K562 (cell line): ENCODE data around the gene ZNF213. TPM values are rescaled to one million over a fixed set of nuclear protein-coding genes. Genes with fewer than 3 reads are reported as not detected.

Source experiments
- CBFA2T2 ChIP-seq: fragments of 450-650 bp; conservative IDR thresholded peaks from 2 replicates; pipeline ENCODE4 v1.6.1; 2017; ENCODE audit warnings: mild to moderate bottlenecking
- CC2D1A ChIP-seq: fragments of 450-650 bp; IDR thresholded peaks from 2 replicates; pipeline ENCODE4 v1.6.1; 2017; ENCODE audit warnings: mild to moderate bottlenecking
- HNRNPK ChIP-seq: fragments of 200-400 bp; formaldehyde crosslinking; IDR thresholded peaks from one replicate; pipeline ENCODE4 v1.6.1; 2018; ENCODE audit warnings: mild to moderate bottlenecking, low read depth, low read length; ENCODE audit not compliant: poor library complexity, severe bottlenecking
- JUNB ChIP-seq: fragments of 450-650 bp; formaldehyde crosslinking; conservative IDR thresholded peaks from 2 replicates; pipeline ENCODE4 v1.4.0; 2020; ENCODE audit warnings: mild to moderate bottlenecking
- NFYB ChIP-seq: IDR thresholded peaks from 2 replicates; pipeline ENCODE4 v1.6.1; 2011; ENCODE audit warnings: mild to moderate bottlenecking, moderate library complexity; ENCODE audit not compliant: insufficient read length; ENCODE audit errors: extremely low read depth
- RAD51 ChIP-seq: fragments of 450-650 bp; IDR thresholded peaks from 2 replicates; pipeline ENCODE4 v1.7.1; 2016; ENCODE audit warnings: low read depth, mild to moderate bottlenecking, borderline replicate concordance
- U2AF1 ChIP-seq: fragments of 200-400 bp; formaldehyde crosslinking; optimal IDR thresholded peaks from 2 replicates; pipeline ENCODE3; 2017; ENCODE audit warnings: mild to moderate bottlenecking, low read depth, low read length, moderate library complexity
- ZC3H8 ChIP-seq: fragments of 450-650 bp; IDR thresholded peaks from 2 replicates; pipeline ENCODE4 v1.6.1; 2017
- ZNF12 ChIP-seq: sonication (generic); formaldehyde crosslinking; IDR thresholded peaks from 2 replicates; pipeline ENCODE4 v1.4.0; 2020; ENCODE audit warnings: mild to moderate bottlenecking, missing genetic modification reagents
- polyA plus RNA-seq, 8 experiments: library from polyadenylated mRNA; depleted of rRNA in 4 of 8; stranded (reverse) in 5 of 8; unstranded in 3 of 8; fragments of >200 nt; fragmentation: Nextera tagmentation in 2 of 8; fragmentation: Illumina TruSeq in 1 of 8; extraction: Ambion mirVana in 2 of 8; extraction: Trizol in 1 of 8; gene quantifications; 2 replicates each; pipeline versions ENCODE4 v1.2.1 to v1.2.3, GENCODE V29; 2011 to 2014; ENCODE audit warnings: inconsistent platforms in 1 of 8, missing spikeins in 1 of 8
- total RNA-seq, 7 experiments: library from RNA; depleted of rRNA in 6 of 7; stranded (reverse); fragments of >200 nt in 6 of 7; fragmentation: Illumina TruSeq in 2 of 7; extraction: Trizol in 2 of 7; gene quantifications; 2 replicates each; pipeline versions ENCODE4 v1.2.1 to v1.2.3, GENCODE V29; 2011 to 2021; ENCODE audit warnings: low replicate concordance in 1 of 7
- TF ChIP-seq, protein P1 (sequence below), 3 experiments: fragments of 200-800 bp in 1 of 3; sonication (Bioruptor generic) in 1 of 3; sonication (generic) in 1 of 3; formaldehyde crosslinking in 1 of 3; IDR thresholded peaks; 2 replicates each; pipeline versions ENCODE4 v1.6.1 to v1.8.0; 2016 to 2022; ENCODE audit warnings: mild to moderate bottlenecking in 2 of 3, missing compliant biosample characterization in 2 of 3, missing genetic modification characterization in 2 of 3, missing genetic modification reagents in 1 of 3
- TF ChIP-seq, protein P2 (sequence below), 2 experiments: IDR thresholded peaks in 1 of 2; conservative IDR thresholded peaks in 1 of 2; 2 replicates each; pipeline ENCODE4 v1.6.1; 2016; ENCODE audit warnings: low read depth in 2 of 2, mild to moderate bottlenecking in 1 of 2, missing compliant biosample characterization in 1 of 2, missing genetic modification characterization in 1 of 2, moderate library complexity in 1 of 2
- TF ChIP-seq, protein P3 (sequence below): sonication (generic); formaldehyde crosslinking; IDR thresholded peaks from 2 replicates; pipeline ENCODE4 v1.8.0; 2022; ENCODE audit warnings: missing genetic modification reagents, mild to moderate bottlenecking, borderline replicate concordance
- TF ChIP-seq, protein P4 (sequence below): conservative IDR thresholded peaks from 2 replicates; pipeline ENCODE4 v1.6.1; 2011; ENCODE audit warnings: low read depth, mild to moderate bottlenecking, low read length; ENCODE audit not compliant: control insufficient read depth
- TF ChIP-seq, protein P5 (sequence below): fragments of 450-650 bp; IDR thresholded peaks from 2 replicates; pipeline ENCODE4 v1.6.1; 2016; ENCODE audit warnings: borderline replicate concordance
- TF ChIP-seq, protein P6 (sequence below): fragments of 250-450 bp; sonication (Bioruptor Pico); IDR thresholded peaks from 2 replicates; pipeline ENCODE4 v1.9.0; 2021; ENCODE audit warnings: mild to moderate bottlenecking, inconsistent platforms

ZNF213 gene
- total and polyA plus RNA-seq, 9 of the 15 experiments (the other 6 are each of a cell fraction or from before 2014, with no cell fraction given) = 0.49 to 10.0 (median 1.8) TPM

DNA sequence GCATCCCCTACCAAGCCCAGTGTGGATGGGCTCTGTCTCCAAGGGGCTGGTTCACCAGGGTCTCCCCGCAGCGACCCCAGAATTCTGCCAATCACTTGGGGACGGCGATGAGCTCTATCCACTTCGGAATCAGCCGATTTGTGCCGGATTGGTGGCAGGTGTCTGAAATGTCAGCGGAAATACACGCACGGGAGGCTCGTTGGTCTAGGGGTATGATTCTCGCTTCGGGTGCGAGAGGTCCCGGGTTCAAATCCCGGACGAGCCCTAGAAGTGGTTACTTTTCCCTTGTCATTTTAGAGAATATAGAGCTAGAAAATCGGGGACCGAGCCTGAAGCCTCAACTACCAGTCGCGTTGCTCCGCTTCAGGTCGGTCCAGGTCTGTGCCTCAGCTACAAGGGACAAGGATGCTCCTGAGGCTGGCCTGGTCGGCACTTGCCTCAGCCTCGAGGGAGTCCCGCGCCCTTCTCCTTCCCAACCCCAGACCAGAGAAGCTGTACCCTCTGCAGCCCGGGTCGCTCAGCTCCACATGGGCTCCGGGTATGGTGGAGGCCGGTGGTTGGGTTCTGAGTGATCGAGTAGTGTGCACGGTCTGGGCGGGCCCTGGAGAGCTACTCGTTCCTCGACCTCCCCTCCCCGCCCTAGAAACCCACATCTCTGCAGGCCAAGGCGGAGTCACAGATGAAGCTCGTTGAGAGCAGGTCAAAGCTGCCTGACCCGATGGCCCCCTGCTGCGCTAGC lies 37.2 kb downstream of the ZNF213 start (continued):
- TF ChIP-seq, protein P1, sequence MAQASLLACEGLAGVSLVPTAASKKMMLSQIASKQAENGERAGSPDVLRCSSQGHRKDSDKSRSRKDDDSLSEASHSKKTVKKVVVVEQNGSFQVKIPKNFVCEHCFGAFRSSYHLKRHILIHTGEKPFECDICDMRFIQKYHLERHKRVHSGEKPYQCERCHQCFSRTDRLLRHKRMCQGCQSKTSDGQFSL (CRISPR knock-in tag; IDR thresholded peaks at IDR 0.05) = no peak
- TF ChIP-seq, protein P1 (tag; IDR thresholded peaks at IDR 0.05) = no peak
- no peak for TF ChIP-seq U2AF1
- TF ChIP-seq, protein P2, sequence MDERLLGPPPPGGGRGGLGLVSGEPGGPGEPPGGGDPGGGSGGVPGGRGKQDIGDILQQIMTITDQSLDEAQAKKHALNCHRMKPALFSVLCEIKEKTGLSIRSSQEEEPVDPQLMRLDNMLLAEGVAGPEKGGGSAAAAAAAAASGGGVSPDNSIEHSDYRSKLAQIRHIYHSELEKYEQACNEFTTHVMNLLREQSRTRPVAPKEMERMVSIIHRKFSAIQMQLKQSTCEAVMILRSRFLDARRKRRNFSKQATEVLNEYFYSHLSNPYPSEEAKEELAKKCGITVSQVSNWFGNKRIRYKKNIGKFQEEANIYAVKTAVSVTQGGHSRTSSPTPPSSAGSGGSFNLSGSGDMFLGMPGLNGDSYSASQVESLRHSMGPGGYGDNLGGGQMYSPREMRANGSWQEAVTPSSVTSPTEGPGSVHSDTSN (CRISPR knock-in tag; IDR thresholded peaks at IDR 0.05; ENCODE audit: low read depth) = no peak
- TF ChIP-seq, protein P2 (tag; conservative IDR thresholded peaks at IDR 0.05; ENCODE audit: low read depth) = no peak
- no peak for TF ChIP-seq CBFA2T2
- 0 out of 2 replicates have a peak, but pooled peaks have one; percentile 62 for TF ChIP-seq CC2D1A
- TF ChIP-seq, protein P3, sequence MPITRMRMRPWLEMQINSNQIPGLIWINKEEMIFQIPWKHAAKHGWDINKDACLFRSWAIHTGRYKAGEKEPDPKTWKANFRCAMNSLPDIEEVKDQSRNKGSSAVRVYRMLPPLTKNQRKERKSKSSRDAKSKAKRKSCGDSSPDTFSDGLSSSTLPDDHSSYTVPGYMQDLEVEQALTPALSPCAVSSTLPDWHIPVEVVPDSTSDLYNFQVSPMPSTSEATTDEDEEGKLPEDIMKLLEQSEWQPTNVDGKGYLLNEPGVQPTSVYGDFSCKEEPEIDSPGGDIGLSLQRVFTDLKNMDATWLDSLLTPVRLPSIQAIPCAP (CRISPR knock-in tag) = no peak
- TF ChIP-seq HNRNPK = no peak
- no peak for TF ChIP-seq NFYB
- TF ChIP-seq, protein P4, sequence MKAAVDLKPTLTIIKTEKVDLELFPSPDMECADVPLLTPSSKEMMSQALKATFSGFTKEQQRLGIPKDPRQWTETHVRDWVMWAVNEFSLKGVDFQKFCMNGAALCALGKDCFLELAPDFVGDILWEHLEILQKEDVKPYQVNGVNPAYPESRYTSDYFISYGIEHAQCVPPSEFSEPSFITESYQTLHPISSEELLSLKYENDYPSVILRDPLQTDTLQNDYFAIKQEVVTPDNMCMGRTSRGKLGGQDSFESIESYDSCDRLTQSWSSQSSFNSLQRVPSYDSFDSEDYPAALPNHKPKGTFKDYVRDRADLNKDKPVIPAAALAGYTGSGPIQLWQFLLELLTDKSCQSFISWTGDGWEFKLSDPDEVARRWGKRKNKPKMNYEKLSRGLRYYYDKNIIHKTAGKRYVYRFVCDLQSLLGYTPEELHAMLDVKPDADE = 0 out of 2 replicates have a peak, but pooled peaks have one; percentile 27
- no peak for TF ChIP-seq RAD51
- TF ChIP-seq, protein P5, sequence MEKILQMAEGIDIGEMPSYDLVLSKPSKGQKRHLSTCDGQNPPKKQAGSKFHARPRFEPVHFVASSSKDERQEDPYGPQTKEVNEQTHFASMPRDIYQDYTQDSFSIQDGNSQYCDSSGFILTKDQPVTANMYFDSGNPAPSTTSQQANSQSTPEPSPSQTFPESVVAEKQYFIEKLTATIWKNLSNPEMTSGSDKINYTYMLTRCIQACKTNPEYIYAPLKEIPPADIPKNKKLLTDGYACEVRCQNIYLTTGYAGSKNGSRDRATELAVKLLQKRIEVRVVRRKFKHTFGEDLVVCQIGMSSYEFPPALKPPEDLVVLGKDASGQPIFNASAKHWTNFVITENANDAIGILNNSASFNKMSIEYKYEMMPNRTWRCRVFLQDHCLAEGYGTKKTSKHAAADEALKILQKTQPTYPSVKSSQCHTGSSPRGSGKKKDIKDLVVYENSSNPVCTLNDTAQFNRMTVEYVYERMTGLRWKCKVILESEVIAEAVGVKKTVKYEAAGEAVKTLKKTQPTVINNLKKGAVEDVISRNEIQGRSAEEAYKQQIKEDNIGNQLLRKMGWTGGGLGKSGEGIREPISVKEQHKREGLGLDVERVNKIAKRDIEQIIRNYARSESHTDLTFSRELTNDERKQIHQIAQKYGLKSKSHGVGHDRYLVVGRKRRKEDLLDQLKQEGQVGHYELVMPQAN = no peak
- TF ChIP-seq ZNF12 = no peak
- no peak for TF ChIP-seq ZC3H8
- TF ChIP-seq JUNB (CRISPR knock-in tag) = no peak
- TF ChIP-seq, protein P6, sequence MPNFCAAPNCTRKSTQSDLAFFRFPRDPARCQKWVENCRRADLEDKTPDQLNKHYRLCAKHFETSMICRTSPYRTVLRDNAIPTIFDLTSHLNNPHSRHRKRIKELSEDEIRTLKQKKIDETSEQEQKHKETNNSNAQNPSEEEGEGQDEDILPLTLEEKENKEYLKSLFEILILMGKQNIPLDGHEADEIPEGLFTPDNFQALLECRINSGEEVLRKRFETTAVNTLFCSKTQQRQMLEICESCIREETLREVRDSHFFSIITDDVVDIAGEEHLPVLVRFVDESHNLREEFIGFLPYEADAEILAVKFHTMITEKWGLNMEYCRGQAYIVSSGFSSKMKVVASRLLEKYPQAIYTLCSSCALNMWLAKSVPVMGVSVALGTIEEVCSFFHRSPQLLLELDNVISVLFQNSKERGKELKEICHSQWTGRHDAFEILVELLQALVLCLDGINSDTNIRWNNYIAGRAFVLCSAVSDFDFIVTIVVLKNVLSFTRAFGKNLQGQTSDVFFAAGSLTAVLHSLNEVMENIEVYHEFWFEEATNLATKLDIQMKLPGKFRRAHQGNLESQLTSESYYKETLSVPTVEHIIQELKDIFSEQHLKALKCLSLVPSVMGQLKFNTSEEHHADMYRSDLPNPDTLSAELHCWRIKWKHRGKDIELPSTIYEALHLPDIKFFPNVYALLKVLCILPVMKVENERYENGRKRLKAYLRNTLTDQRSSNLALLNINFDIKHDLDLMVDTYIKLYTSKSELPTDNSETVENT = no peak
